CD4-positive, alpha-beta T cell (primary cell): ENCODE data around the gene ACAD10. TPM values are rescaled to one million over a fixed set of nuclear protein-coding genes. Genes with fewer than 3 reads are reported as not detected.
A peak's percentile ranks its signal among the peaks of the same experiment; 100 is the strongest.

Experiments used
- ATAC-seq: fragments of 200-7000 bp; cut with Tn5 transposase; one replicate; pipeline ENCODE4 v1.10.0; 2022; ENCODE audit warnings: mild to moderate bottlenecking; ENCODE audit not compliant: poor library complexity
- CTCF ChIA-PET: fragments of 350-600 bp; sonication (Branson Sonifier 250); formaldehyde crosslinking; loops from one replicate; lab custom pipeline; 2021; ENCODE audit warnings: antibody characterized with exemption, inconsistent platforms; lab: Charles Lee
- POLR2A ChIA-PET: fragments of 350-600 bp; sonication (Branson Sonifier 250); formaldehyde crosslinking; loops from one replicate; lab custom pipeline; 2021; ENCODE audit warnings: antibody characterized with exemption, inconsistent platforms; lab: Charles Lee
- DNase-seq, 14 experiments: peaks; one replicate each; pipeline ENCODE4 v3.0.0-alpha.2; 2013 to 2020; ENCODE audit warnings: mixed read lengths in 2 of 14
- H3K27ac ChIP-seq, 2 donors: one replicate each; pipeline versions ENCODE4 v1.5.1 to v1.7.0; 2013; ENCODE audit warnings: low read length in 2 of 2, low read depth in 1 of 2, mild to moderate bottlenecking in 1 of 2
- H3K27me3 ChIP-seq, 2 experiments: 1 replicate in 1 of 2; 2 replicates in 1 of 2; pipeline versions ENCODE4 v1.6.1 to v1.7.0; 2013; ENCODE audit warnings: low read length in 2 of 2, control low read depth in 1 of 2, mild to moderate bottlenecking in 1 of 2, moderate library complexity in 1 of 2; ENCODE audit not compliant: insufficient read depth in 2 of 2, control insufficient read depth in 1 of 2
- H3K36me3 ChIP-seq: one replicate; pipeline ENCODE4 v1.6.1; 2013; ENCODE audit warnings: low read length, control low read depth; ENCODE audit not compliant: insufficient read depth
- H3K4me1 ChIP-seq: one replicate; pipeline ENCODE4 v1.6.1; 2013; ENCODE audit warnings: low read length, control low read depth; ENCODE audit not compliant: insufficient read depth
- H3K4me3 ChIP-seq: one replicate; pipeline ENCODE4 v1.5.1; 2013; ENCODE audit warnings: mild to moderate bottlenecking, low read length, moderate library complexity
- H3K9me3 ChIP-seq, 2 experiments: 1 replicate in 1 of 2; 2 replicates in 1 of 2; pipeline versions ENCODE4 v1.6.1 to v1.7.0; 2013; ENCODE audit warnings: low read length in 2 of 2, mild to moderate bottlenecking in 2 of 2, control low read depth in 1 of 2, moderate library complexity in 1 of 2; ENCODE audit not compliant: control insufficient read depth in 1 of 2, insufficient read depth in 1 of 2
- H3K27ac Mint-ChIP-seq: one replicate; pipeline ENCODE4 v1.8.0; 2020; ENCODE audit warnings: mixed read lengths
- H3K27me3 Mint-ChIP-seq: one replicate; pipeline ENCODE4 v1.8.0; 2021; ENCODE audit warnings: mixed read lengths
- H3K36me3 Mint-ChIP-seq: one replicate; pipeline ENCODE4 v1.8.0; 2021; ENCODE audit warnings: low read depth, mixed read lengths
- H3K4me1 Mint-ChIP-seq: one replicate; pipeline ENCODE4 v1.8.0; 2021; ENCODE audit warnings: low read depth, mixed read lengths
- H3K4me3 Mint-ChIP-seq: one replicate; pipeline ENCODE4 v1.8.0; 2020; ENCODE audit warnings: mild to moderate bottlenecking, mixed read lengths
- H3K9me3 Mint-ChIP-seq: one replicate; pipeline ENCODE4 v1.8.0; 2020; ENCODE audit warnings: mixed read lengths
- CTCF ChIP-seq: fragments of 200-600 bp; IDR thresholded peaks from one replicate; pipeline ENCODE4 v1.8.0; 2022; ENCODE audit warnings: antibody characterized with exemption, mild to moderate bottlenecking
- intact Hi-C, 2 experiments: fragments of 100-400 bp; cut with DNase I in 1 of 2; cut with micrococcal nuclease in 1 of 2; formaldehyde crosslinking; loops; one replicate each; pipeline versions ENCODE4 v1.15.1 to v1.9.0; 2023 to 2025; cut with DNase I, micrococcal nuclease
- total RNA-seq, 174 experiments: library from RNA in 2 of 174; stranded (reverse) in 2 of 174; gene quantifications; one replicate each; pipeline ENCODE4 v1.2.3 and lab custom pipeline; 2021 to 2026

ACAD10 gene
- total RNA-seq, 2 experiments from 2014 or later = 15.8 to 17.4 TPM

GRCh38 chr12:111764120-111764821 is 78.4 kb downstream of the ACAD10 start:
- CTCF ChIA-PET = no interaction called here
- intact Hi-C loops = no loop called here
- POLR2A ChIA-PET = interaction anchor here (0.7 kb wide), 1 partner anchor 630 kb away, joined by 3 read pairs; no protein-coding TSS in a partner anchor
- Mint-ChIP-seq H3K9me3 (no peaks in the 10 kb centered on the region), H3K4me1 (peaks cover 15% of the 10 kb centered on the region), H3K27me3 (peaks cover 51% of the 10 kb centered on the region), H3K27ac (no peak overlapping the region), H3K36me3 (no peaks in the 10 kb centered on the region), H3K4me3 (peak overlapping the region; percentile 50)
- H3K4me3 ChIP-seq = no peak overlapping the region
- peaks cover 18 to 33% of the 10 kb centered on the region in 2 experiments for H3K27me3 ChIP-seq
- H3K27ac ChIP-seq = no peak overlapping the region
- DNase-seq = no peak
- no peaks in the 10 kb centered on the region for H3K36me3 ChIP-seq
- no peak for ATAC-seq
- peaks cover 0 to 13% of the 10 kb centered on the region in 2 experiments for H3K9me3 ChIP-seq
- no peak for TF ChIP-seq CTCF
- H3K4me1 ChIP-seq = peaks cover 12% of the 10 kb centered on the region

- ATAC-seq (peak; percentile 65), DNase-seq (peak in 8 of 14 experiments; percentile 3 to 50 (median 30))
- no peaks in the 10 kb centered on the region for H3K36me3 ChIP-seq
- Mint-ChIP-seq H3K36me3 (no peaks in the 10 kb centered on the region), H3K27ac (no peak within 1 kb of the TSS), H3K9me3 (no peaks in the 10 kb centered on the region), H3K27me3 (peaks cover 46% of the 10 kb centered on the region), H3K4me3 (peak within 1 kb of the TSS; percentile 76), H3K4me1 (peaks cover 12% of the 10 kb centered on the region)
- POLR2A ChIA-PET = no interaction called here
- intact Hi-C loops = no loop called here
- H3K27me3 ChIP-seq = peaks cover 18 to 33% of the 10 kb centered on the region in 2 experiments
- TF ChIP-seq CTCF = no peak
- peaks cover 0 to 13% of the 10 kb centered on the region in 2 experiments for H3K9me3 ChIP-seq
- no peak within 1 kb of the TSS for H3K27ac ChIP-seq
- CTCF ChIA-PET = interaction anchor here (1.0 kb wide), 1 partner anchor 46 kb away, joined by 3 read pairs; no protein-coding TSS in a partner anchor
- peak within 1 kb of the TSS; percentile 48 for H3K4me3 ChIP-seq
- peaks cover 12% of the 10 kb centered on the region for H3K4me1 ChIP-seq
Measured at GRCh38 chr12:111766608-111767361, 80.9 kb downstream of the ACAD10 start, which contains the start of gene ALDH2. ALDH2 (plus strand) TSS chr12:111766933; CDS start chr12:111766983, 50 bp downstream.

GRCh38 chr12:111767362-111768158 is 81.7 kb downstream of the ACAD10 start:
- Mint-ChIP-seq H3K4me3 (peak overlapping the region; percentile 76), H3K9me3 (no peaks in the 10 kb centered on the region), H3K36me3 (no peaks in the 10 kb centered on the region), H3K27ac (no peak overlapping the region), H3K4me1 (peaks cover 12% of the 10 kb centered on the region), H3K27me3 (peaks cover 41% of the 10 kb centered on the region)
- peaks cover 18 to 33% of the 10 kb centered on the region in 2 experiments for H3K27me3 ChIP-seq
- peaks cover 12% of the 10 kb centered on the region for H3K4me1 ChIP-seq
- no peak overlapping the region for H3K27ac ChIP-seq
- no peak for TF ChIP-seq CTCF
- intact Hi-C loops = no loop called here
- ChIA-PET POLR2A (interaction anchor here (0.9 kb wide), 1 partner anchor 45 kb away, joined by 3 read pairs; no protein-coding TSS in a partner anchor), CTCF (no interaction called here)
- H3K4me3 ChIP-seq = peak overlapping the region; percentile 48
- H3K9me3 ChIP-seq = peaks cover 0 to 13% of the 10 kb centered on the region in 2 experiments
- DNase-seq (no peak), ATAC-seq (no peak)
- H3K36me3 ChIP-seq = no peaks in the 10 kb centered on the region
